ENCODE data around the gene DNAJC16.

- TF ChIP-seq, protein P1, sequence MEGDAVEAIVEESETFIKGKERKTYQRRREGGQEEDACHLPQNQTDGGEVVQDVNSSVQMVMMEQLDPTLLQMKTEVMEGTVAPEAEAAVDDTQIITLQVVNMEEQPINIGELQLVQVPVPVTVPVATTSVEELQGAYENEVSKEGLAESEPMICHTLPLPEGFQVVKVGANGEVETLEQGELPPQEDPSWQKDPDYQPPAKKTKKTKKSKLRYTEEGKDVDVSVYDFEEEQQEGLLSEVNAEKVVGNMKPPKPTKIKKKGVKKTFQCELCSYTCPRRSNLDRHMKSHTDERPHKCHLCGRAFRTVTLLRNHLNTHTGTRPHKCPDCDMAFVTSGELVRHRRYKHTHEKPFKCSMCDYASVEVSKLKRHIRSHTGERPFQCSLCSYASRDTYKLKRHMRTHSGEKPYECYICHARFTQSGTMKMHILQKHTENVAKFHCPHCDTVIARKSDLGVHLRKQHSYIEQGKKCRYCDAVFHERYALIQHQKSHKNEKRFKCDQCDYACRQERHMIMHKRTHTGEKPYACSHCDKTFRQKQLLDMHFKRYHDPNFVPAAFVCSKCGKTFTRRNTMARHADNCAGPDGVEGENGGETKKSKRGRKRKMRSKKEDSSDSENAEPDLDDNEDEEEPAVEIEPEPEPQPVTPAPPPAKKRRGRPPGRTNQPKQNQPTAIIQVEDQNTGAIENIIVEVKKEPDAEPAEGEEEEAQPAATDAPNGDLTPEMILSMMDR (IDR thresholded peaks at IDR 0.05): no peak
- no peak for TF ChIP-seq POLR2A (IDR thresholded peaks at IDR 0.05)
These were observed 95.3 kb downstream of the DNAJC16 start for GRCh38 chr1:15621975-15622374.
